GM23338 (cell line): ENCODE results near the gene OSBPL6. TPM values are rescaled to one million over a fixed set of nuclear protein-coding genes. Genes with fewer than 3 reads are reported as not detected.

Source experiments
- ATAC-seq: fragments of 200-7000 bp; cut with Tn5 transposase; 3 replicates; pipeline ENCODE4 v1.9.1; 2020
- DNase-seq: peaks from one replicate; pipeline ENCODE4 v3.0.0-alpha.2; 2015; ENCODE audit warnings: low spot score
- H2AFZ ChIP-seq: fragments of 200-600 bp; sonication (generic); 2 replicates; pipeline ENCODE4 v1.8.0; 2016; ENCODE audit warnings: antibody characterized with exemption, mild to moderate bottlenecking, moderate library complexity
- H3F3A ChIP-seq: fragments of 200-600 bp; sonication (generic); replicated peaks from 2 replicates; pipeline ENCODE4 v1.8.0; 2017; ENCODE audit warnings: antibody characterized with exemption, mixed run types, low read depth
- H3K27ac ChIP-seq: fragments of 200-600 bp; sonication (generic); 2 replicates; pipeline ENCODE4 v1.6.1; 2016; ENCODE audit warnings: low read depth
- H3K27me3 ChIP-seq: fragments of 200-600 bp; sonication (generic); 2 replicates; pipeline ENCODE4 v1.8.0; 2016; ENCODE audit warnings: mild to moderate bottlenecking, mixed run types, moderate library complexity; ENCODE audit not compliant: insufficient read depth
- H3K36me3 ChIP-seq: fragments of 200-600 bp; sonication (generic); 2 replicates; pipeline ENCODE4 v1.8.0; 2016; ENCODE audit warnings: mild to moderate bottlenecking; ENCODE audit not compliant: insufficient read depth
- H3K4me1 ChIP-seq: fragments of 200-600 bp; sonication (generic); 2 replicates; pipeline ENCODE4 v1.8.0; 2016; ENCODE audit warnings: mild to moderate bottlenecking, moderate library complexity; ENCODE audit not compliant: insufficient read depth
- H3K4me2 ChIP-seq: fragments of 200-600 bp; sonication (generic); 2 replicates; pipeline ENCODE4 v1.7.1; 2017; ENCODE audit warnings: mixed run types
- H3K4me3 ChIP-seq: fragments of 200-600 bp; sonication (generic); 2 replicates; pipeline ENCODE4 v1.6.1; 2016; ENCODE audit warnings: mixed run types
- H3K79me2 ChIP-seq: fragments of 200-600 bp; sonication (generic); replicated peaks from 2 replicates; pipeline ENCODE4 v1.8.0; 2017; ENCODE audit warnings: mild to moderate bottlenecking; ENCODE audit not compliant: insufficient read depth
- H3K9me2 ChIP-seq: fragments of 200-600 bp; sonication (generic); 2 replicates; pipeline ENCODE4 v1.8.0; 2017; ENCODE audit not compliant: insufficient read depth
- H4K20me1 ChIP-seq: fragments of 200-600 bp; sonication (generic); replicated peaks from 2 replicates; pipeline ENCODE4 v1.8.0; 2017; ENCODE audit warnings: mild to moderate bottlenecking; ENCODE audit not compliant: insufficient read depth
- H3K27ac Mint-ChIP-seq: 2 replicates; pipeline ENCODE4 v1.8.0; 2020; ENCODE audit warnings: inconsistent platforms, mild to moderate bottlenecking, moderate library complexity, mixed read lengths
- H3K27me3 Mint-ChIP-seq: 3 replicates; pipeline ENCODE4 v1.8.0; 2022; ENCODE audit warnings: low read depth, mild to moderate bottlenecking, moderate library complexity, mixed read lengths, inconsistent platforms; ENCODE audit not compliant: insufficient read depth, poor library complexity
- H3K36me3 Mint-ChIP-seq: 3 replicates; pipeline ENCODE4 v1.8.0; 2021; ENCODE audit warnings: low read depth, mild to moderate bottlenecking, inconsistent platforms, moderate library complexity, mixed read lengths
- H3K4me1 Mint-ChIP-seq: 3 replicates; pipeline ENCODE4 v1.8.0; 2020; ENCODE audit warnings: mild to moderate bottlenecking, inconsistent platforms, mixed read lengths
- H3K4me3 Mint-ChIP-seq: 3 replicates; pipeline ENCODE4 v1.8.0; 2021; ENCODE audit warnings: moderate library complexity, mild to moderate bottlenecking, inconsistent platforms, mixed read lengths
- H3K9me3 Mint-ChIP-seq: 3 replicates; pipeline ENCODE4 v1.8.0; 2020; ENCODE audit warnings: moderate library complexity, mild to moderate bottlenecking, inconsistent platforms, mixed read lengths
- EZH2 ChIP-seq: fragments of 200-600 bp; sonication (generic); IDR thresholded peaks from one replicate; pipeline ENCODE4 v1.8.0; 2017; ENCODE audit warnings: antibody characterized with exemption, mild to moderate bottlenecking, low read depth; ENCODE audit not compliant: unreplicated experiment
- EZH2phosphoT487 ChIP-seq: fragments of 200-600 bp; sonication (generic); IDR thresholded peaks from one replicate; pipeline ENCODE4 v1.8.1; 2018; ENCODE audit warnings: antibody characterized with exemption; ENCODE audit not compliant: unreplicated experiment
- JUNB ChIP-seq: IDR thresholded peaks from one replicate; pipeline ENCODE4 v1.6.1; 2016; ENCODE audit warnings: antibody characterized with exemption; ENCODE audit not compliant: unreplicated experiment
- POLR2AphosphoS5 ChIP-seq: IDR thresholded peaks from 2 replicates; pipeline ENCODE4 v1.6.1; 2016; ENCODE audit warnings: antibody characterized with exemption, low read depth
- STAT1 ChIP-seq: IDR thresholded peaks from one replicate; pipeline ENCODE4 v1.6.1; 2016; ENCODE audit warnings: antibody characterized with exemption; ENCODE audit not compliant: unreplicated experiment
- ZNF114 ChIP-seq: fragments of 250-450 bp; sonication (Bioruptor Pico); IDR thresholded peaks from 2 replicates; pipeline ENCODE4 v1.5.0; 2020; ENCODE audit warnings: mild to moderate bottlenecking, moderate library complexity
- ZNF331 ChIP-seq: fragments of 250-450 bp; sonication (Bioruptor Pico); IDR thresholded peaks from 2 replicates; pipeline ENCODE4 v1.5.0; 2020; ENCODE audit warnings: low read depth, mild to moderate bottlenecking, moderate library complexity
- polyA plus RNA-seq: library from polyadenylated mRNA; unstranded; fragments of >200 nt; fragmentation: Nextera tagmentation; extraction: Ambion mirVana; gene quantifications from 2 replicates; pipeline ENCODE4 v1.2.1, GENCODE V29; 2016
- total RNA-seq: library from RNA; depleted of rRNA; stranded (reverse); fragments of >200 nt; shearing (Covaris generic); gene quantifications from 2 replicates; pipeline ENCODE4 v1.2.3, GENCODE V29; 2014
- TF ChIP-seq, protein P1 (sequence below): fragments of 250-450 bp; sonication (Bioruptor Pico); IDR thresholded peaks from 2 replicates; pipeline ENCODE4 v1.5.0; 2020; ENCODE audit warnings: mild to moderate bottlenecking, moderate library complexity
- TF ChIP-seq, protein P2 (sequence below), 2 experiments: fragments of 200-600 bp in 1 of 2; sonication (generic) in 1 of 2; conservative IDR thresholded peaks; 2 replicates each; pipeline versions ENCODE4 v1.5.1 to v1.6.1; 2016 to 2017; ENCODE audit warnings: antibody characterized with exemption in 2 of 2, low read depth in 2 of 2, mild to moderate bottlenecking in 2 of 2, moderate library complexity in 1 of 2
- TF ChIP-seq, protein P3 (sequence below): IDR thresholded peaks from one replicate; pipeline ENCODE4 v1.6.1; 2018; ENCODE audit warnings: antibody characterized with exemption; ENCODE audit not compliant: unreplicated experiment

The OSBPL6 gene
- total and polyA plus RNA-seq, 2 experiments from 2014 or later = 6.0 to 8.5 TPM

DNA sequence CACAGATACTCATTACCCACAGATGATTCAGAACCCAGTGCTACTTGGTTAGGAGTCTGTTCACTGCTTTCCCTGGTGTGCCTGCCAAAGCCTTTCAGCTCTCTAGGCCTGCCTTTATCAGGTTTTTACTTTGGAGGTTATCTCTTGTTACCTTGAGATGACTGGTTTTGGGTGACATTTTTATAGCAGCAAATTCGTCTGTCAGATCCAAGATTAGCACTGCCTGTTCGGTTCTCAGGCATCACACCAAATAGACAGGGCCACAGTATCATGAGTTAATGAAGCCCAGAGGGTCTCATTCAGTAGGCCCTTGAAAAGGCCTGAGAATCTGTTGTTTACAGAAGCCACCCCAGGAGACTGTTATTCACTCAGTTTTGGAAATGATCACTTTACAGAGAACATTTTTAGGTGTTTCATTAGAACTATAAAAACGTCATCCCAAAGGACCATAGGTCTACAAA lies 121.2 kb downstream of the OSBPL6 start:
- H3K4me3 ChIP-seq = no peak overlapping the region
- ATAC-seq = no peak
- H3K4me2 ChIP-seq = no peak overlapping the region
- Mint-ChIP-seq H3K36me3 (no peaks in the 10 kb centered on the region), H3K4me1 (no peaks in the 10 kb centered on the region), H3K27me3 (no peaks in the 10 kb centered on the region), H3K27ac (no peak overlapping the region), H3K4me3 (no peak overlapping the region), H3K9me3 (no peaks in the 10 kb centered on the region)
- no peak overlapping the region for H2AFZ ChIP-seq
- H3K27ac ChIP-seq = no peak overlapping the region
- no peaks in the 10 kb centered on the region for H3K79me2 ChIP-seq
- H4K20me1 ChIP-seq = no peaks in the 10 kb centered on the region
- H3K36me3 ChIP-seq = no peaks in the 10 kb centered on the region
- H3K4me1 ChIP-seq = no peaks in the 10 kb centered on the region
- no peaks in the 10 kb centered on the region for H3K27me3 ChIP-seq
- TF ChIP-seq JUNB = no peak
- TF ChIP-seq EZH2phosphoT487 = no peak
- TF ChIP-seq, protein P1, sequence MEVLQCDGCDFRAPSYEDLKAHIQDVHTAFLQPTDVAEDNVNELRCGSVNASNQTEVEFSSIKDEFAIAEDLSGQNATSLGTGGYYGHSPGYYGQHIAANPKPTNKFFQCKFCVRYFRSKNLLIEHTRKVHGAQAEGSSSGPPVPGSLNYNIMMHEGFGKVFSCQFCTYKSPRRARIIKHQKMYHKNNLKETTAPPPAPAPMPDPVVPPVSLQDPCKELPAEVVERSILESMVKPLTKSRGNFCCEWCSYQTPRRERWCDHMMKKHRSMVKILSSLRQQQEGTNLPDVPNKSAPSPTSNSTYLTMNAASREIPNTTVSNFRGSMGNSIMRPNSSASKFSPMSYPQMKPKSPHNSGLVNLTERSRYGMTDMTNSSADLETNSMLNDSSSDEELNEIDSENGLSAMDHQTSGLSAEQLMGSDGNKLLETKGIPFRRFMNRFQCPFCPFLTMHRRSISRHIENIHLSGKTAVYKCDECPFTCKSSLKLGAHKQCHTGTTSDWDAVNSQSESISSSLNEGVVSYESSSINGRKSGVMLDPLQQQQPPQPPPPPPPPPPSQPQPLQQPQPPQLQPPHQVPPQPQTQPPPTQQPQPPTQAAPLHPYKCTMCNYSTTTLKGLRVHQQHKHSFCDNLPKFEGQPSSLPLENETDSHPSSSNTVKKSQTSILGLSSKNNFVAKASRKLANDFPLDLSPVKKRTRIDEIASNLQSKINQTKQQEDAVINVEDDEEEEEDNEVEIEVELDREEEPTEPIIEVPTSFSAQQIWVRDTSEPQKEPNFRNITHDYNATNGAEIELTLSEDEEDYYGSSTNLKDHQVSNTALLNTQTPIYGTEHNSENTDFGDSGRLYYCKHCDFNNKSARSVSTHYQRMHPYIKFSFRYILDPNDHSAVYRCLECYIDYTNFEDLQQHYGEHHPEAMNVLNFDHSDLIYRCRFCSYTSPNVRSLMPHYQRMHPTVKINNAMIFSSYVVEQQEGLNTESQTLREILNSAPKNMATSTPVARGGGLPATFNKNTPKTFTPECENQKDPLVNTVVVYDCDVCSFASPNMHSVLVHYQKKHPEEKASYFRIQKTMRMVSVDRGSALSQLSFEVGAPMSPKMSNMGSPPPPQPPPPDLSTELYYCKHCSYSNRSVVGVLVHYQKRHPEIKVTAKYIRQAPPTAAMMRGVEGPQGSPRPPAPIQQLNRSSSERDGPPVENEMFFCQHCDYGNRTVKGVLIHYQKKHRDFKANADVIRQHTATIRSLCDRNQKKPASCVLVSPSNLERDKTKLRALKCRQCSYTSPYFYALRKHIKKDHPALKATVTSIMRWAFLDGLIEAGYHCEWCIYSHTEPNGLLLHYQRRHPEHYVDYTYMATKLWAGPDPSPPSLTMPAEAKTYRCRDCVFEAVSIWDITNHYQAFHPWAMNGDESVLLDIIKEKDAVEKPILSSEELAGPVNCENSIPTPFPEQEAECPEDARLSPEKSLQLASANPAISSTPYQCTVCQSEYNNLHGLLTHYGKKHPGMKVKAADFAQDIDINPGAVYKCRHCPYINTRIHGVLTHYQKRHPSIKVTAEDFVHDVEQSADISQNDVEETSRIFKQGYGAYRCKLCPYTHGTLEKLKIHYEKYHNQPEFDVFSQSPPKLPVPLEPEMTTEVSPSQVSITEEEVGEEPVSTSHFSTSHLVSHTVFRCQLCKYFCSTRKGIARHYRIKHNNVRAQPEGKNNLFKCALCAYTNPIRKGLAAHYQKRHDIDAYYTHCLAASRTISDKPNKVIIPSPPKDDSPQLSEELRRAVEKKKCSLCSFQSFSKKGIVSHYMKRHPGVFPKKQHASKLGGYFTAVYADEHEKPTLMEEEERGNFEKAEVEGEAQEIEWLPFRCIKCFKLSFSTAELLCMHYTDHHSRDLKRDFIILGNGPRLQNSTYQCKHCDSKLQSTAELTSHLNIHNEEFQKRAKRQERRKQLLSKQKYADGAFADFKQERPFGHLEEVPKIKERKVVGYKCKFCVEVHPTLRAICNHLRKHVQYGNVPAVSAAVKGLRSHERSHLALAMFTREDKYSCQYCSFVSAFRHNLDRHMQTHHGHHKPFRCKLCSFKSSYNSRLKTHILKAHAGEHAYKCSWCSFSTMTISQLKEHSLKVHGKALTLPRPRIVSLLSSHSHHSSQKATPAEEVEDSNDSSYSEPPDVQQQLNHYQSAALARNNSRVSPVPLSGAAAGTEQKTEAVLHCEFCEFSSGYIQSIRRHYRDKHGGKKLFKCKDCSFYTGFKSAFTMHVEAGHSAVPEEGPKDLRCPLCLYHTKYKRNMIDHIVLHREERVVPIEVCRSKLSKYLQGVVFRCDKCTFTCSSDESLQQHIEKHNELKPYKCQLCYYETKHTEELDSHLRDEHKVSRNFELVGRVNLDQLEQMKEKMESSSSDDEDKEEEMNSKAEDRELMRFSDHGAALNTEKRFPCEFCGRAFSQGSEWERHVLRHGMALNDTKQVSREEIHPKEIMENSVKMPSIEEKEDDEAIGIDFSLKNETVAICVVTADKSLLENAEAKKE (CRISPR knock-in tag) = no peak
- TF ChIP-seq, protein P2, sequence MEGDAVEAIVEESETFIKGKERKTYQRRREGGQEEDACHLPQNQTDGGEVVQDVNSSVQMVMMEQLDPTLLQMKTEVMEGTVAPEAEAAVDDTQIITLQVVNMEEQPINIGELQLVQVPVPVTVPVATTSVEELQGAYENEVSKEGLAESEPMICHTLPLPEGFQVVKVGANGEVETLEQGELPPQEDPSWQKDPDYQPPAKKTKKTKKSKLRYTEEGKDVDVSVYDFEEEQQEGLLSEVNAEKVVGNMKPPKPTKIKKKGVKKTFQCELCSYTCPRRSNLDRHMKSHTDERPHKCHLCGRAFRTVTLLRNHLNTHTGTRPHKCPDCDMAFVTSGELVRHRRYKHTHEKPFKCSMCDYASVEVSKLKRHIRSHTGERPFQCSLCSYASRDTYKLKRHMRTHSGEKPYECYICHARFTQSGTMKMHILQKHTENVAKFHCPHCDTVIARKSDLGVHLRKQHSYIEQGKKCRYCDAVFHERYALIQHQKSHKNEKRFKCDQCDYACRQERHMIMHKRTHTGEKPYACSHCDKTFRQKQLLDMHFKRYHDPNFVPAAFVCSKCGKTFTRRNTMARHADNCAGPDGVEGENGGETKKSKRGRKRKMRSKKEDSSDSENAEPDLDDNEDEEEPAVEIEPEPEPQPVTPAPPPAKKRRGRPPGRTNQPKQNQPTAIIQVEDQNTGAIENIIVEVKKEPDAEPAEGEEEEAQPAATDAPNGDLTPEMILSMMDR (conservative IDR thresholded peaks at IDR 0.05; ENCODE audit: low read depth in 2 of 2) = no peak
- TF ChIP-seq STAT1 = no peak
- TF ChIP-seq ZNF114 (CRISPR knock-in tag) = no peak
- TF ChIP-seq POLR2AphosphoS5 = no peak
- TF ChIP-seq EZH2 = no peak
- TF ChIP-seq, protein P3, sequence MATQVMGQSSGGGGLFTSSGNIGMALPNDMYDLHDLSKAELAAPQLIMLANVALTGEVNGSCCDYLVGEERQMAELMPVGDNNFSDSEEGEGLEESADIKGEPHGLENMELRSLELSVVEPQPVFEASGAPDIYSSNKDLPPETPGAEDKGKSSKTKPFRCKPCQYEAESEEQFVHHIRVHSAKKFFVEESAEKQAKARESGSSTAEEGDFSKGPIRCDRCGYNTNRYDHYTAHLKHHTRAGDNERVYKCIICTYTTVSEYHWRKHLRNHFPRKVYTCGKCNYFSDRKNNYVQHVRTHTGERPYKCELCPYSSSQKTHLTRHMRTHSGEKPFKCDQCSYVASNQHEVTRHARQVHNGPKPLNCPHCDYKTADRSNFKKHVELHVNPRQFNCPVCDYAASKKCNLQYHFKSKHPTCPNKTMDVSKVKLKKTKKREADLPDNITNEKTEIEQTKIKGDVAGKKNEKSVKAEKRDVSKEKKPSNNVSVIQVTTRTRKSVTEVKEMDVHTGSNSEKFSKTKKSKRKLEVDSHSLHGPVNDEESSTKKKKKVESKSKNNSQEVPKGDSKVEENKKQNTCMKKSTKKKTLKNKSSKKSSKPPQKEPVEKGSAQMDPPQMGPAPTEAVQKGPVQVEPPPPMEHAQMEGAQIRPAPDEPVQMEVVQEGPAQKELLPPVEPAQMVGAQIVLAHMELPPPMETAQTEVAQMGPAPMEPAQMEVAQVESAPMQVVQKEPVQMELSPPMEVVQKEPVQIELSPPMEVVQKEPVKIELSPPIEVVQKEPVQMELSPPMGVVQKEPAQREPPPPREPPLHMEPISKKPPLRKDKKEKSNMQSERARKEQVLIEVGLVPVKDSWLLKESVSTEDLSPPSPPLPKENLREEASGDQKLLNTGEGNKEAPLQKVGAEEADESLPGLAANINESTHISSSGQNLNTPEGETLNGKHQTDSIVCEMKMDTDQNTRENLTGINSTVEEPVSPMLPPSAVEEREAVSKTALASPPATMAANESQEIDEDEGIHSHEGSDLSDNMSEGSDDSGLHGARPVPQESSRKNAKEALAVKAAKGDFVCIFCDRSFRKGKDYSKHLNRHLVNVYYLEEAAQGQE = no peak
- no peak for TF ChIP-seq ZNF331 (CRISPR knock-in tag)
- H3F3A ChIP-seq = no peaks in the 10 kb centered on the region
- no peak for DNase-seq
- no peaks in the 10 kb centered on the region for H3K9me2 ChIP-seq
